IPS-15b (cell line): ENCODE results near the gene CHCHD5.
"Not testable (repeated sequence)": the region's sequence is repeated elsewhere in the genome, so short reads cannot be mapped to it uniquely, and the experiment has no call there.

Source experiments
- H3K27me3 ChIP-seq: one replicate; pipeline ENCODE4 v1.6.1; 2013; ENCODE audit warnings: low read length; ENCODE audit not compliant: control insufficient read depth, insufficient read depth
- H3K36me3 ChIP-seq: one replicate; pipeline ENCODE4 v1.6.1; 2013; ENCODE audit warnings: low read length; ENCODE audit not compliant: control insufficient read depth, insufficient read depth
- H3K4me1 ChIP-seq: one replicate; pipeline ENCODE4 v1.6.1; 2013; ENCODE audit warnings: mild to moderate bottlenecking, low read length; ENCODE audit not compliant: control insufficient read depth, insufficient read depth
- H3K4me3 ChIP-seq: one replicate; pipeline ENCODE4 v1.5.1; 2013; ENCODE audit warnings: low read depth, low read length
- H3K9ac ChIP-seq: one replicate; pipeline ENCODE4 v1.6.1; 2013; ENCODE audit warnings: low read depth, mild to moderate bottlenecking, low read length
- H3K9me3 ChIP-seq: one replicate; pipeline ENCODE4 v1.6.1; 2013; ENCODE audit warnings: mild to moderate bottlenecking, low read length; ENCODE audit not compliant: control insufficient read depth, insufficient read depth

Gene CHCHD5

GRCh38 chr2:112584134-112584890, at the start of gene CHCHD5:
Gene CHCHD5, plus strand, starts transcription at chr2:112584609. Its CDS starts 39 bp downstream, at chr2:112584648.
- peak within 1 kb of the TSS; percentile 80 for H3K9ac ChIP-seq
- H3K4me1 ChIP-seq = peaks cover 7% of the 10 kb centered on the region
- no peaks in the 10 kb centered on the region for H3K9me3 ChIP-seq
- no peaks in the 10 kb centered on the region for H3K27me3 ChIP-seq
- peak within 1 kb of the TSS; percentile 94 for H3K4me3 ChIP-seq
- H3K36me3 ChIP-seq = peaks cover 13% of the 10 kb centered on the region

- Histone ChIP-seq H3K4me3 (no peak overlapping the region), H3K4me1 (no peaks in the 10 kb centered on the region), H3K27me3 (no peaks in the 10 kb centered on the region), H3K9me3 (no peaks in the 10 kb centered on the region), H3K36me3 (no peaks in the 10 kb centered on the region), H3K9ac (no peak overlapping the region)
Observed at GRCh38 chr2:112534826-112535225, 49.6 kb upstream of the CHCHD5 start.

- not testable (repeated sequence) for H3K9me3 ChIP-seq, H3K36me3 ChIP-seq, H3K4me3 ChIP-seq, H3K4me1 ChIP-seq, H3K9ac ChIP-seq, H3K27me3 ChIP-seq
Observed at GRCh38 chr2:112536665-112537064, 47.7 kb upstream of the CHCHD5 start.

- Histone ChIP-seq H3K27me3 (no peaks in the 10 kb centered on the region), H3K36me3 (no peaks in the 10 kb centered on the region), H3K4me3 (no peak overlapping the region), H3K9ac (no peak overlapping the region), H3K4me1 (no peaks in the 10 kb centered on the region), H3K9me3 (no peaks in the 10 kb centered on the region)
Observed at GRCh38 chr2:112539306-112539705, 45.1 kb upstream of the CHCHD5 start.

GRCh38 chr2:112540906-112541305, 43.5 kb upstream of the CHCHD5 start:
- no peak overlapping the region for H3K4me3 ChIP-seq
- no peaks in the 10 kb centered on the region for H3K9me3 ChIP-seq
- no peaks in the 10 kb centered on the region for H3K27me3 ChIP-seq
- H3K4me1 ChIP-seq = no peaks in the 10 kb centered on the region
- H3K36me3 ChIP-seq = no peaks in the 10 kb centered on the region
- H3K9ac ChIP-seq = no peak overlapping the region

- Histone ChIP-seq H3K27me3 (no peaks in the 10 kb centered on the region), H3K9me3 (no peaks in the 10 kb centered on the region), H3K4me1 (no peaks in the 10 kb centered on the region), H3K36me3 (no peaks in the 10 kb centered on the region), H3K9ac (peak overlapping the region; percentile 95), H3K4me3 (peak overlapping the region; percentile 96)
Observed at GRCh38 chr2:112541315-112542122, 42.9 kb upstream of the CHCHD5 start.

GRCh38 chr2:112542123-112542983, 42.1 kb upstream of the CHCHD5 start, which contains the start of gene POLR1B:
Gene POLR1B, plus strand, starts transcription at chr2:112542465. Its CDS starts 30 bp downstream, at chr2:112542495.
- H3K4me1 ChIP-seq = no peaks in the 10 kb centered on the region
- no peaks in the 10 kb centered on the region for H3K27me3 ChIP-seq
- H3K4me3 ChIP-seq = peak within 1 kb of the TSS; percentile 96
- peaks cover 2% of the 10 kb centered on the region for H3K36me3 ChIP-seq
- no peaks in the 10 kb centered on the region for H3K9me3 ChIP-seq
- peak within 1 kb of the TSS; percentile 95 for H3K9ac ChIP-seq

- Histone ChIP-seq H3K9ac (peak overlapping the region; percentile 95), H3K9me3 (no peaks in the 10 kb centered on the region), H3K36me3 (peaks cover 5% of the 10 kb centered on the region), H3K27me3 (no peaks in the 10 kb centered on the region), H3K4me3 (peak overlapping the region; percentile 96), H3K4me1 (no peaks in the 10 kb centered on the region)
Observed at GRCh38 chr2:112542984-112543661, 41.3 kb upstream of the CHCHD5 start.

GRCh38 chr2:112547333-112547732, 37.1 kb upstream of the CHCHD5 start:
- Histone ChIP-seq H3K9me3 (no peaks in the 10 kb centered on the region), H3K36me3 (peaks cover 12% of the 10 kb centered on the region), H3K9ac (no peak overlapping the region), H3K4me1 (no peaks in the 10 kb centered on the region), H3K4me3 (no peak overlapping the region), H3K27me3 (no peaks in the 10 kb centered on the region)

- Histone ChIP-seq H3K36me3 (peaks cover 20% of the 10 kb centered on the region), H3K4me1 (no peaks in the 10 kb centered on the region), H3K9ac (no peak overlapping the region), H3K27me3 (no peaks in the 10 kb centered on the region), H3K4me3 (no peak overlapping the region), H3K9me3 (no peaks in the 10 kb centered on the region)
Observed at GRCh38 chr2:112548980-112549379, 35.4 kb upstream of the CHCHD5 start.

- no peak overlapping the region for H3K4me3 ChIP-seq
- no peak overlapping the region for H3K9ac ChIP-seq
- peaks cover 6% of the 10 kb centered on the region for H3K36me3 ChIP-seq
- no peaks in the 10 kb centered on the region for H3K27me3 ChIP-seq
- no peaks in the 10 kb centered on the region for H3K4me1 ChIP-seq
- H3K9me3 ChIP-seq = no peaks in the 10 kb centered on the region
Observed at GRCh38 chr2:112566104-112566503, 18.3 kb upstream of the CHCHD5 start.
